DMS153 (cell line): Measurements from ENCODE around the gene SLC45A3.

ENCODE experiments used
- DNase-seq: peaks from one replicate; lab custom pipeline; 2025; lab: John Stamatoyannopoulos, UW

SLC45A3 gene

GRCh38 chr1:205668951-205669340 is 11.4 kb downstream of the SLC45A3 start:
- DNase-seq = no peak

- DNase-seq = no peak
These were observed 12.2 kb downstream of the SLC45A3 start for GRCh38 chr1:205667909-205668643.

GRCh38 chr1:205666372-205667166 is 13.7 kb downstream of the SLC45A3 start:
- DNase-seq = no peak

- DNase-seq = no peak
These were observed 14.9 kb downstream of the SLC45A3 start for GRCh38 chr1:205665201-205666045.

- DNase-seq = no peak
These were observed 15.8 kb downstream of the SLC45A3 start for GRCh38 chr1:205664399-205665017.

- DNase-seq = no peak
These were observed 16.9 kb downstream of the SLC45A3 start for GRCh38 chr1:205663286-205663936.

GRCh38 chr1:205662791-205663190 is 17.5 kb downstream of the SLC45A3 start:
- no peak for DNase-seq

GRCh38 chr1:205662135-205662738 is 18.1 kb downstream of the SLC45A3 start:
- DNase-seq = no peak

GRCh38 chr1:205661429-205662134 is 18.7 kb downstream of the SLC45A3 start:
- no peak for DNase-seq

- no peak for DNase-seq
These were observed 19.9 kb downstream of the SLC45A3 start for GRCh38 chr1:205660361-205660760.

- DNase-seq = peak; percentile 48
These were observed 21.2 kb downstream of the SLC45A3 start for GRCh38 chr1:205658943-205659581.

GRCh38 chr1:205656236-205656635 is 24.1 kb downstream of the SLC45A3 start:
- DNase-seq = no peak

GRCh38 chr1:205652984-205653383 is 27.3 kb downstream of the SLC45A3 start:
- DNase-seq = no peak

GRCh38 chr1:205650241-205650640 is 30.1 kb downstream of the SLC45A3 start:
- DNase-seq = no peak

GRCh38 chr1:205645519-205645918 is 34.8 kb downstream of the SLC45A3 start:
- no peak for DNase-seq

GRCh38 chr1:205642679-205643307 is 37.5 kb downstream of the SLC45A3 start:
- DNase-seq = no peak

- no peak for DNase-seq
These were observed 40.7 kb downstream of the SLC45A3 start for GRCh38 chr1:205639567-205639966.

GRCh38 chr1:205637854-205638468 is 42.3 kb downstream of the SLC45A3 start:
- DNase-seq = no peak

- DNase-seq = no peak
These were observed 43.6 kb downstream of the SLC45A3 start for GRCh38 chr1:205636732-205637131.
